GM10847 (cell line): ENCODE results near the gene TMEM234.
A peak's percentile ranks its signal among the peaks of the same experiment; 100 is the strongest.

Source experiments
- POLR2A ChIP-seq: IDR thresholded peaks from 2 replicates; pipeline ENCODE4 v1.6.1; 2011; ENCODE audit not compliant: insufficient read length; ENCODE audit errors: extremely low read depth

The TMEM234 gene

DNA sequence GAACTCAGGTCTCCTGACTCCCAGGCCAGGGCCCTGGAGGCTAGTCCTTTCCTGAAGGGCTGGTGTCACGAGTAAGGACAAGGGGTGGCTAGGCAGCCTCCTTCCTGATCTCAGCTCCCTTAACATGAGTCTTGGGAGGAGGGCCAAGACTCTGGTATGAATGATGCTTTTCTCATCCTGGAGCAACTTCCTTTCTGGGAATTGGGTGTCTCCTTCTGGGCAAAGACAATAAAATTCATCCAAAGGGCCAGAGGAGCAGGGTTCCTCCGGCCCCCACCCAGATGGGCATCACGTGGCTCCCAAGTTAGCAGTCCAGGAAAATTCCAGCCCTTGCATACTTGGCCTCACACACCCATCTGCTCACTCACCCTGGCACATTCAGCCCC is 24.7 kb upstream of the TMEM234 start, which contains the start of gene FAM167B:
Gene FAM167B (plus strand): TSS at position 335 of the 386 bp plus-strand sequence. CDS start 200 bp downstream, outside the sequence.
- no peak for TF ChIP-seq POLR2A

DNA sequence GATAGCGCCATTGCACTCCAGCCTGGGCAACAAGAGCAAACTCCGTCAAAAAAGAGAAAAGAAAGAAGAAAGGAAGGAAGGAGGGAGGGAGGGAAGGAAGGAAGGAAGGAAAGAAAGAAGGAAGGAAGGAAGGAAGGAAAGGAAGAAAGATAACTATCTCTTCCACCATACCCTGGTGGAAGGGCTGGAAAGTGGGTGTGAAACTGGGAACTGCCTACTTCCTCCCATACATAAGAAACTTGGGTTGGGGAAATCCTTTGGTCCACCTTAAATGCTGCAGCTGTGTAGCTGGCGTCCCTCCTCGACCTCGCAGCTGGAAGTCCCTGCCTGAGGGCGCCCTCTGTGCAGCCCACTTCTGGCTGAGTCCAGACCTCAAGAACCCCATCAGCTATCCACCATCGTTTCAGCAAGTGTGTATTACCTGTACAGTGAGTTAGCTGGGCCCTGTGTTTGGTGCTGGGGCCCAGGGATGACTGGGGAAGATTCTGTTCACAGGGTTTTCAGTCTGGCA is 20.2 kb upstream of the TMEM234 start:
- TF ChIP-seq POLR2A: no peak

DNA sequence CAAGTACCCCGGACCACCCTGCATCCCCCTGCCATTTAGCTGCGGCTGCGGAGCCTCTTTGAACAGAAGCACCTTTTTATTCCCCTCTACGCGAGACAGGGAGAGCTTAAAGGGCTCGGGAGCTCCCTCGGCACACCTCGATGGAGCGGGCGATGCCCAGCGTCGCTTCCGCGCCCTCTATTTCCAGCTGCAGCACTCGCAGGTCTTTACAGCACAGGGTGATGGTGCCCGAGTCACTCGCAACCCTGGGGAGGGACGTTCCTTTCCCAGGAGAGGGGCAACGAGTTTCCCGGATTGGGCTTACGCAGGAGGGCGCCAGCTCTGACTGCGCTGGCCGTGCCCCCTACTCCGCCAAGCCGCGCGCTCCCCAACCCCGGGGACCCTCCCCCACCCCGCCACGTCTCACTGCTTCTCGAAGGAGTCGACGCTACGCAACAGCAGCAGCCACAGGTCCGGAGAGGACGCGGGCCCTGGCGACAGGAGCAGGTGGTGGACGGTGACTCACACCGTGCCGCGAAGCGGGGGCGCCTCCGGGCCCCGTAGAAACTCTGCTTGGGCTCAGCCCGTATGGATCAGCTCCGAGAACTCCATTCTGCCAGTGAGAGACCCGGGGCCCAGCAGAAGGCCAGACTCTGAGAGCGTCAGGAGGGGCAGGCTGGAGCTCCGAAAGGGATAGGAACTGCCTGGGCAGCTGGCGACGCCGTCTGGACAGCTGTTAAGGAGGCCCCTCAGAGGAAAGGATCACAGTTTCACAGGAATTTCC is 19.0 kb upstream of the TMEM234 start:
- no peak for TF ChIP-seq POLR2A

DNA sequence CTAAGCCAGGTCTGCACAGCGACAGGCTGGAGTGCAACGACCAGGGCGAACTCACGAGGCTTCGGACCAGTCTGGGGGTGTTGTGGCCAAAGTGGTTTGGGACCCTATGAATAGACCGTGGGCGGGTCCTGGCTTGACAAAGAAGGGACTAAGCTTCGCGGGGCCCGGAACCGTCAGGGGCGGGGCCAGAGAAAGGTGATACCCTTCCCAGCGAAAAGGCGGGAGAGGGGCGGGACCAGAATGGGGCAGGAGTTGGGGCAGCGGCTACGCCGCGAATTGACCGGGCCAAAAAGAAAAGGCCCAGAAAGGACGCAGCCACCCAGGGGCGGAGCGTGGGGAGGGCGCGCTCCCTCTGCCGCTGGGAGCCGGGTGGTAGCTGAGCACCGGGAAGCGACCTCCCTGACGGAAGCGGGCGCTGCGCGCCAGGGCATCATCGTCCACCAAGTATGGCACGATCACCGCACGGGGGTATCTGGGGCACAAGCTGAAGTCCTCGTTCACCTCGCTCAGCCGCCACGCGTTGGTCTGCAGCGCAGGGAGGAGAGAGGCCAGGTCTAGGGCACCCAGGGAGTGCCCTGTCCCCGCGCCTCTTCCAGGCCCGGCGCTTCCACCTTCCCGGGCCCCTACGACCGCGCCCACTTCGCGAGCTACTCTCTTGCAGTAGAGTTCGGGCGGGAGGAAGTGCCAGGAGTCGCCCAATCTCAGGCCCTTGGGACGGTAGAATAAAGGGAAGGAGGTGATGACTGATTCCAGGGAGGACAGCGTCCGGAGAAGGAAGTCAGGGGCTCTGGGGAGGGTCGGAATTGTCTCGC is 18.2 kb upstream of the TMEM234 start:
- TF ChIP-seq POLR2A: peak; percentile 27

DNA sequence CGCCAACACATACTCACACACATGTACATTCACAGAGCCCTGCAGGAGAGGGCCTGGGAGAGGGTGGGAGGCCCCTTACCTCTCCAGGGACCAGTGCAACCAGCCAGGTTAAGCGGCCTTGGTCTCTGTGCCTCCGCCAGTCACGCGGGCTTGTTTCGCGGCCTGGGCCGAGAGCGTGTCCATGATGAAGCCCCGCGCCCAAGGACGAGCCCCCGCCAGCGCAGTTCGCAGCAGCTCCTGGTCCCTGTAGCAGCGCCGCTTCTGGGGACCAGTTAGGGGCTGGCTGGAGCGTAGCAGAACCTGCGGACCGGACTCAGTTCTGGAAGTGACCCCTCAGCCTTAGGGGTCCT is 17.6 kb upstream of the TMEM234 start:
- no peak for TF ChIP-seq POLR2A

DNA sequence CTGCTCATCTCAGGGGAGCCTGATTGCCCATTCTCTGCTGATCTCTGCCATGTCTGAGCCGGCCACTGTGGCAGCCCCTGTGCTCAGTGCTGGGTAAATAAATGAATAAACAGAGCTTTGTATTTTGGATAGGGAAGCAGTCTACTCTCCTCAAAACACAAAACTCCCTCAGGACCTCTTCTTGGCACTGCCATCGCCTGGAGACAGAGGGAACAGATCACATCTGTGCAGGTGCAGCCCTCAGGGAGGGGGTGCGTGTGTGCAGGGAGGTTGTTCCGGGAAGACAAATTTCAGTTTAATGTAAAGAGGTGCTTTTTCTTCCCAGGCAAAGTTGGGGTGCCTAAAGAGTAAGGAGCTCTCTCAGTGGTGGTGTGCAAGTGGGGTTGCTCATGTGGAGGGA is 17.2 kb upstream of the TMEM234 start:
- TF ChIP-seq POLR2A: no peak

DNA sequence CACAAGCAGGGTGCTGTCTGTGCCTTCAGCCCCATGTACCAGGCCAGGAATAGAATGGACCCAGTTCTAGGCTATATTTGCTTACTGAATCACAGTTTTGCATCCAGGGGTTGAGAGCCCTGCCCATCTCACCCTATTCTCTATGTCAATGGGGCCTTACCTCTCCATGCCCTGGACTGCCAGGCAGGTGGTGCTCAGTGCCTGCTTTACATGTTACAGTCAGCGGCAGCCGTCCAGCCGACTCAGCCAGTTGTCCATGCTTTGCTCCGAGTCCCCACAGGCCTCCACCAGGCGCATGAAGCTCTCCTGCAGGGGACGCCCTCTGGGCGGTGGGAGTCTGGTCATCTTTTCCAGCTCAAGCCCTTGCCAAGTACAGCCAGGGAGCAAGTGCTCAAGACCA is 12.6 kb upstream of the TMEM234 start:
- TF ChIP-seq POLR2A: no peak

DNA sequence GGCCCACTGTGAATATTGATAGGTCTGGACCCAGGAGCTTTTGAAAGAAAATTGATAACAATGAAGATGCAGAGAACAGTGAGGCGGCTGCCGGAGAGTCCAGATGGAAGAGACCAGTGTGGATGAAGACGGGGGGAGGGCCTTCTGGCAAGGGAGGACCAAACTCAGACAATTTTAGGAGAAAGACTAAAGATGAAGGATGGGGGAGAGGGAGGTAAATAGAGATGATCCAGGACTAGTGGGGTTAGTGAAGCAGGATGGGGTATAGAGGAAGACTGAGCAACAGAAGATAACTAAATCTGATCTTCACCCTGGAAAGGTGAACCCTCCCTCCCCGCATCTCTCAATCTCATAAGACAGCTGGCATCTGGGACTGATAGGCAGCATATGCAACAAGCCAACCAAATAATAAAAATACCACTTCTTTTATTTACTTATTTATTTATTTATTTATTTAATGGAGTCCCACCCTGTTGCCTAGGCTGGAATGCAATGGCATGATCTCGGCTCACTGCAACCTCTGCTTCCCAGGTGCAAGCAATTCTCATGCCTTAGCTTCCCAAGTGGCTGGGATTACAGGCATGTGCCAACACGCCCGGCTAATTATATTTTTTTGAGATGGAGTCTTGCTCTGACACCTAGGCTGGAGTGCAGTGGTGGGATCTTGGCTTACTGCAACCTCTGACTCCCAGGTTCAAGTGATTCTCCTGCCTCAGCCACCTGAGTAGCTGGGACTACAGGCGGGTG is 10.6 kb upstream of the TMEM234 start:
- TF ChIP-seq POLR2A: no peak

DNA sequence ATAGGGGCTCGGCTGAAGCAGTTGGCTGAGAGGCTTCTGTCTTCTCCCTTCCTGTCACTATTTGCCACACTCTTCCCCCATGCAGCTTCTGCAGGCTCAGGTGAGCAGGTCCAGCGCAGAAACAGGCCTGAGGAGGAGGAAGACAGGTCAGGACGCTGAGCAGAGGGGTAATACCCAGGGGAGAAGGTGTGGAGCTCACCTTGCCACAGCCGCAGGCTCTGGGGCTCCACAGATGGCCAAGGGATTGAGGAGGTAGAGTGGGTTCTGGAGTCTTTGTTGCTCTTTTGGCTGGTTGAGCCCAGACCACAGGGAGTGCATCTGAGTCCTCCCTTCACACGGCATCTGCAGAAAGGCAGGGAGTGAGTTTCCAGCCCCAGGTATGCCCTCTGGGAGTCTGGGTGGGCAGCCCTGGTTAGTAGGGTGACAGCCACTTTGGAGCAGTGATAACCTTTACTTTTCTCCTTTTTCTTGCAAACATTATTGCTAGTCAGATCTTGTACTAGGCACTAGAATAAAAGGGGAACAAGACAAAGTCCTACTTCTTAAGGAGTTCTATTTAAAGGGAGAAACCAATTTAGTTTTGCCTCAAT is 9.8 kb upstream of the TMEM234 start:
- no peak for TF ChIP-seq POLR2A

DNA sequence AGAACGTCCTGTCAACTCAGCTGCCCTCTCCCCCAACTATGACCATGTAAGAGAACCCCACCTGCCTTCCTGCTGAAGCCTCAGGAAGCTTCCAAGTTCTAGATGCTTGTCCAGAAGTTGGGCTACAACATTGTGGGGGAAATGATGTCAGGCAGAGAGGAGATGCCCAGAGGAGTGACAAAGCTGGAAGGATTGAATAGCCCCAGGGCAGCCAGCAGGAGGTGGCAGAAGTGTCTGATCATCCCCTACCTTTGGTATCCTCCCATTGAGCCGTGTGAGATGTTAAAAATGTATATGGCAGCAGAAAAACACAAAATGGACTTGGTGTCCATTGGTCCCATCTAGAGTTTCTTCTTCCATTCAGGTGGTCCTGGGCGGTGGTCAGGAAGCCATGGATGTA is 6.6 kb upstream of the TMEM234 start:
- TF ChIP-seq POLR2A: no peak

DNA sequence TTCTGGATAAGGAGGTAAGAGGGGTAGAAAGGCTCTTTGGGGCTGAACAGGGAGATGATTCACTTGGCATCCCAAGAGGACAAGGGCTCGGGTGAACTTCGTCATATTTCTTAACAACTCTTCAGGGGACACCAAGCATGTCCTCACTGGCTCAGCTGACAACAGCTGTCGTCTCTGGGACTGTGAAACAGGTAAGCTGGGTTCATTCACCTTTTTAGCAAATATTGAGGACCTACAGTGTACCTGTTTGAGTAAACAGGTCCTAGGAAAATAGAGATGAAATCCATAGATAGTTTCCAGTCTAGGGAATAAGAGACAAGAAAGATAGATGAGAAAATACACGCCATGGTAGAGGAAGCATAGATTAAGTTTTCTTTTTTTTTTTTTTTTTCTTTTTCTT is 2.1 kb upstream of the TMEM234 start:
- TF ChIP-seq POLR2A: no peak

DNA sequence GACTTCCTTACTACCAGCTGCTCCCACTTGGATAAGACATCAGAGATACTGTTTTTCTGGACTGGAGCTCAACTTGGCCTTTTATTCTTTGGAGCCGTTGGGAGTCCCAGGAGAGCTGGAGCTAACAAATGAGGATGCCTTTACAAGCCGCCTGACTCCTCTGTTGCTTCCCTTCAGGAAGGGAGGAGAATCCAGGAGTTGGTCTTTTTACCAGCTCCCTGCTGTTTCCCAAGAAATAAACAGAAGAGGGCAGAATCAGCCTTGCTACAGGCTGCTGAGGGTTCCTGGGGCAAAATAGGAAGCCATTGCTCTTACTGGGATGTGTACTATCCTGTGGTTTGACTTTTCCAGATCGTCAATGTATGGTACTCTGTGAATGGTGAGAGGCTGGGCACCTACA is 1.5 kb upstream of the TMEM234 start:
- TF ChIP-seq POLR2A: no peak

DNA sequence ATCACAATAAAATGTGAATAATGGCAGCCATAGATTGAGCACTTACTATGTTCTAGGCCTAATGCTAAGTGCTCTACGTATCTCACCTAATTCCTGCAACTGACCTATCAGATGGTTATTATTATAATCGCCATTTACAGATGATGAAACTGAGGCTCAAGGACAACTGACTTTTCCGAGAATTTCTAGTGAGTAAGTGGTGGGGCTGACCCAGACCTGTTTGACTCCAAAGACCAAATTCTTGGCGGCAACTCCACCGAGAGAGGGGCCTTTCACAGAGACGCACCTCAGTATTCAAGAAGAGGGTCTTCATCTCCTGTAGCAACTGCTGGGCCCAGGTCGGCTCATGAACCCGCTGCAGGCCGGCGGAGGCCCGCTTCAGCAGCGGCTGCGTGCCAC is 573 bp downstream of the TMEM234 start:
- TF ChIP-seq POLR2A: no peak

DNA sequence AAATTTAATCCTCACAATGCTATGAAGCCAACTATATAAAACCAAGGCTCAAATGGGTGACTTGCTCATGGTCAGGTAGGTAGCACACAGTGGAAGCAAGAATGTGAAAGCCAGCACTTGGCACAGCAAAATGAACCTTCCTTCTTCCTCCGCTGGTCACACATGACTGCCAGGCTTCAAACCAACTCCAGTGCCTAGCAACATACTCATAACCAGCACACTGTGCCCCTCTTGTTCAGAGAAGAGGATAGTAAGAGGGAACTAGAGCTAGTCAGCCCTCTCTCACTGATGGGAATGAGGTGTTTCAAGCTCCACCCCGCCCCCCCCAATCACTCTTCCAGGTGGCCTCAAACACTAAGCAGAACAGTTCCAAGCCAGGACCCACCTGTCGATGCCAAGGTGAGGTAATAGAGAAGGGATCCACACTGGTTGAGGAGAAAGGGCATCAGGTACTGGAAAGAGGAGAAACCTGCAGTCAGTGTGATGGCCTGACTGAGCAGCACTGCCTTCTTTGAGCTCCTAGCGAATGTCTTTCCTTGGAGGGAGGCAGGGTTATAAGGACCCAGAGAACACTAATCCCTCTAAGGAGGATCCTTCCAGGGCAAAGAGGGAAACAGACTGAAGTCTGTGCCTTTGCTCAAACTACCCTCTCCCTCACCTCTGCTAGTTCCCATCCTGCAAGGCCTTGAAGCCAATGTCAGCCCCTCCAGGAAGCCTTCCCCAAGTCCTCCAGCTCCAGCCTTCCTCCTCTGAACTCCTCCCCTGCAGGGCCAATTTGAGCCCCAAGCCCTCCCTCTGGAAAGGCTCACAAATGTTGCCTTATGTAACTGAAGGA is 1.2 kb downstream of the TMEM234 start:
- TF ChIP-seq POLR2A: no peak
